SU-DHL-6 (cell line): ENCODE results near the gene SPOCD1.

Source experiments
- EZH2phosphoT487 ChIP-seq: fragments of 200-600 bp; sonication (generic), shearing (Covaris generic); conservative IDR thresholded peaks from 2 replicates; pipeline ENCODE4 v1.6.1; 2018; ENCODE audit warnings: mild to moderate bottlenecking, antibody characterized with exemption, low read length, moderate library complexity, mixed read lengths
- TF ChIP-seq, protein P1 (sequence below): fragments of 200-600 bp; sonication (generic); IDR thresholded peaks from one replicate; pipeline ENCODE4 v1.5.1; 2017; ENCODE audit warnings: antibody characterized with exemption, mild to moderate bottlenecking, low read length, moderate library complexity; ENCODE audit not compliant: insufficient read depth, poor library complexity, severe bottlenecking

DNA sequence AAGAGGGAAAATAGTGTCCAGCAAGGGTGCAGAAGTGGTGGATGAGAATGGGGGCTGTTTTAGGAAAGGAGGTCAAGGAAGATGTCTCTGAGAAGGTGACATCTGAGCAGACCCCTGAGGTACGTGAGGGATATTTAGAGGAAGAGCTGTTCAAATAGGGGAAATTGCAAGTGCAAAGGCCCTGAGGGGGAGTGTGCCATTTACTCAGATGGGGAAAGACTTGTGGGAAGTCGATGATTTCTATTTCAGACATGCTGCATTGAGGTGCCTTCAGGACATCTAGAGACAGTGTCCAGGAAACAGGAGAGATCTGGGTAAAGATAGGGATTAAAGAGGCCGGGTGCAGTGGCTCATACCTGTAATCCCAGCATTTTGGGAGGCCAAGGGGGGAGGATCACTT is 41.3 kb downstream of the SPOCD1 start:
- TF ChIP-seq, protein P1, sequence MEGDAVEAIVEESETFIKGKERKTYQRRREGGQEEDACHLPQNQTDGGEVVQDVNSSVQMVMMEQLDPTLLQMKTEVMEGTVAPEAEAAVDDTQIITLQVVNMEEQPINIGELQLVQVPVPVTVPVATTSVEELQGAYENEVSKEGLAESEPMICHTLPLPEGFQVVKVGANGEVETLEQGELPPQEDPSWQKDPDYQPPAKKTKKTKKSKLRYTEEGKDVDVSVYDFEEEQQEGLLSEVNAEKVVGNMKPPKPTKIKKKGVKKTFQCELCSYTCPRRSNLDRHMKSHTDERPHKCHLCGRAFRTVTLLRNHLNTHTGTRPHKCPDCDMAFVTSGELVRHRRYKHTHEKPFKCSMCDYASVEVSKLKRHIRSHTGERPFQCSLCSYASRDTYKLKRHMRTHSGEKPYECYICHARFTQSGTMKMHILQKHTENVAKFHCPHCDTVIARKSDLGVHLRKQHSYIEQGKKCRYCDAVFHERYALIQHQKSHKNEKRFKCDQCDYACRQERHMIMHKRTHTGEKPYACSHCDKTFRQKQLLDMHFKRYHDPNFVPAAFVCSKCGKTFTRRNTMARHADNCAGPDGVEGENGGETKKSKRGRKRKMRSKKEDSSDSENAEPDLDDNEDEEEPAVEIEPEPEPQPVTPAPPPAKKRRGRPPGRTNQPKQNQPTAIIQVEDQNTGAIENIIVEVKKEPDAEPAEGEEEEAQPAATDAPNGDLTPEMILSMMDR = no peak
- no peak for TF ChIP-seq EZH2phosphoT487
